Osteoblast (primary cell): ENCODE data around the gene SHANK1. TPM values are rescaled to one million over a fixed set of nuclear protein-coding genes. Genes with fewer than 3 reads are reported as not detected.

Source experiments
- DNase-seq: peaks from one replicate; pipeline ENCODE4 v3.0.0; 2011; ENCODE audit warnings: low spot score, mixed read lengths; ENCODE audit not compliant: insufficient read length; ENCODE audit errors: missing footprints
- H2AFZ ChIP-seq: 2 replicates; pipeline ENCODE4 v1.6.0; 2011; ENCODE audit warnings: mild to moderate bottlenecking, low read length
- H3K27ac ChIP-seq: 2 replicates; pipeline ENCODE4 v1.5.1; 2011; ENCODE audit warnings: mild to moderate bottlenecking, low read depth, low read length, moderate library complexity
- H3K27me3 ChIP-seq: 2 replicates; pipeline ENCODE4 v1.6.0; 2012; ENCODE audit warnings: mild to moderate bottlenecking, control low read depth, inconsistent platforms, low read length, moderate library complexity; ENCODE audit not compliant: insufficient read depth
- H3K36me3 ChIP-seq: 2 replicates; pipeline ENCODE4 v1.5.1; 2011; ENCODE audit warnings: mild to moderate bottlenecking, low read length, control low read depth, moderate library complexity; ENCODE audit not compliant: insufficient read depth
- H3K4me1 ChIP-seq: 2 replicates; pipeline ENCODE4 v1.5.1; 2011; ENCODE audit warnings: mild to moderate bottlenecking, low read length, control low read depth, moderate library complexity; ENCODE audit not compliant: insufficient read depth
- H3K4me2 ChIP-seq: 2 replicates; pipeline ENCODE4 v1.6.0; 2011; ENCODE audit warnings: mild to moderate bottlenecking, low read length; ENCODE audit not compliant: insufficient read depth
- H3K4me3 ChIP-seq: fragments of 200-600 bp; sonication (generic); 3 replicates; pipeline ENCODE4 v1.5.1; 2012; ENCODE audit warnings: mild to moderate bottlenecking, low read length, inconsistent platforms; ENCODE audit not compliant: insufficient read depth
- H3K79me2 ChIP-seq: 2 replicates; pipeline ENCODE4 v1.6.0; 2012; ENCODE audit warnings: mild to moderate bottlenecking, low read length, control low read depth, inconsistent platforms; ENCODE audit not compliant: insufficient read depth
- H3K9me3 ChIP-seq: 2 replicates; pipeline ENCODE4 v1.5.1; 2011; ENCODE audit warnings: low read depth, low read length, control low read depth
- H4K20me1 ChIP-seq: 2 replicates; pipeline ENCODE4 v1.6.0; 2012; ENCODE audit warnings: mild to moderate bottlenecking, low read length, control low read depth; ENCODE audit not compliant: insufficient read depth
- total RNA-seq: library from RNA; depleted of rRNA; stranded (reverse); fragments of >200 nt; gene quantifications from 2 replicates; pipeline ENCODE4 v1.2.3, GENCODE V29; 2012
- TF ChIP-seq, protein P1 (sequence below): IDR thresholded peaks from 2 replicates; pipeline ENCODE4 v1.5.1; 2011; ENCODE audit warnings: mild to moderate bottlenecking, low read depth, low read length, moderate library complexity; ENCODE audit errors: extremely low read depth

SHANK1 gene
- total RNA-seq, 1 donor: 1.1 TPM

DNA sequence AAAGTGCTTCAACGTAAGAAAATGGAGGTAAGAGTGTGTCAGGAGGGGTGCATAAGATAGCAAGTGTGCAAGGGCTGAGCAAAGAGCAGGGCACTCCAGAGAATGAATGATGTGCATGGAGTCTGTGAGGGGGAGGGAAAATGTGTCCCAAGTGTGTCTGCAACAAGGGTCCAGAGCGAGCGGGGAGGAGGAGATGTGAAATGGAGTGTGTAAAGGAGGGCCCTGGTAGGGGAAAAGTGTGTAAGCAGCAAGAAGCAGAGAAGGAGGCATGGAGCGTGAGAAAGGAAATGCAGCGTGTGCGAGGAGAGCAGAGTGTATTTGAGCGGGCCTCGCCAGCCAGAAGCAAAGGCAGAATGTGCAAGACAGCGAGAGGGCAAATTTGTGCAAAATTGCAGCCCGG, 58.6 kb downstream of the SHANK1 start:
- Histone ChIP-seq H3K36me3 (no peaks in the 10 kb centered on the region), H3K4me1 (peaks cover 16% of the 10 kb centered on the region), H3K27me3 (peaks cover 6% of the 10 kb centered on the region), H2AFZ (no peak overlapping the region), H3K27ac (no peak overlapping the region), H3K4me2 (no peak overlapping the region), H4K20me1 (no peaks in the 10 kb centered on the region), H3K9me3 (no peaks in the 10 kb centered on the region), H3K79me2 (no peaks in the 10 kb centered on the region), H3K4me3 (no peak overlapping the region)
- DNase-seq: no peak
- TF ChIP-seq, protein P1, sequence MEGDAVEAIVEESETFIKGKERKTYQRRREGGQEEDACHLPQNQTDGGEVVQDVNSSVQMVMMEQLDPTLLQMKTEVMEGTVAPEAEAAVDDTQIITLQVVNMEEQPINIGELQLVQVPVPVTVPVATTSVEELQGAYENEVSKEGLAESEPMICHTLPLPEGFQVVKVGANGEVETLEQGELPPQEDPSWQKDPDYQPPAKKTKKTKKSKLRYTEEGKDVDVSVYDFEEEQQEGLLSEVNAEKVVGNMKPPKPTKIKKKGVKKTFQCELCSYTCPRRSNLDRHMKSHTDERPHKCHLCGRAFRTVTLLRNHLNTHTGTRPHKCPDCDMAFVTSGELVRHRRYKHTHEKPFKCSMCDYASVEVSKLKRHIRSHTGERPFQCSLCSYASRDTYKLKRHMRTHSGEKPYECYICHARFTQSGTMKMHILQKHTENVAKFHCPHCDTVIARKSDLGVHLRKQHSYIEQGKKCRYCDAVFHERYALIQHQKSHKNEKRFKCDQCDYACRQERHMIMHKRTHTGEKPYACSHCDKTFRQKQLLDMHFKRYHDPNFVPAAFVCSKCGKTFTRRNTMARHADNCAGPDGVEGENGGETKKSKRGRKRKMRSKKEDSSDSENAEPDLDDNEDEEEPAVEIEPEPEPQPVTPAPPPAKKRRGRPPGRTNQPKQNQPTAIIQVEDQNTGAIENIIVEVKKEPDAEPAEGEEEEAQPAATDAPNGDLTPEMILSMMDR: no peak

DNA sequence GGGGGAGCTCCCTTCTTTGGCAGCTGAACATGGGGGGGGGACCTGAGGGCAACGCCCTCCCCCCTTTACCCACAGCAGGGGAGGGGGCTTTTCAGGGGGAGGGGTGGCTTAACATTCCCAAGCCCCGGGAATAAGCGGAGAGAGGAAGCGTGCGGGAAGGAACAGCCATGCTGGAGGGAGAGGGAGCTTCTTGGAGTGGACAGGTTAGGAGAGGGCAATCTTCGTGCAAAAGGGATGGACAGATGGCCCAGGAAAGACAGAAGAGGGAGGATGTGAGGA, 59.6 kb downstream of the SHANK1 start:
- Histone ChIP-seq H3K36me3 (no peaks in the 10 kb centered on the region), H3K4me1 (peaks cover 16% of the 10 kb centered on the region), H4K20me1 (no peaks in the 10 kb centered on the region), H3K4me2 (no peak overlapping the region), H3K9me3 (no peaks in the 10 kb centered on the region), H3K27ac (no peak overlapping the region), H3K27me3 (peaks cover 3% of the 10 kb centered on the region), H3K4me3 (no peak overlapping the region), H3K79me2 (no peaks in the 10 kb centered on the region), H2AFZ (no peak overlapping the region)
- no peak for DNase-seq
- TF ChIP-seq, protein P1: no peak

DNA sequence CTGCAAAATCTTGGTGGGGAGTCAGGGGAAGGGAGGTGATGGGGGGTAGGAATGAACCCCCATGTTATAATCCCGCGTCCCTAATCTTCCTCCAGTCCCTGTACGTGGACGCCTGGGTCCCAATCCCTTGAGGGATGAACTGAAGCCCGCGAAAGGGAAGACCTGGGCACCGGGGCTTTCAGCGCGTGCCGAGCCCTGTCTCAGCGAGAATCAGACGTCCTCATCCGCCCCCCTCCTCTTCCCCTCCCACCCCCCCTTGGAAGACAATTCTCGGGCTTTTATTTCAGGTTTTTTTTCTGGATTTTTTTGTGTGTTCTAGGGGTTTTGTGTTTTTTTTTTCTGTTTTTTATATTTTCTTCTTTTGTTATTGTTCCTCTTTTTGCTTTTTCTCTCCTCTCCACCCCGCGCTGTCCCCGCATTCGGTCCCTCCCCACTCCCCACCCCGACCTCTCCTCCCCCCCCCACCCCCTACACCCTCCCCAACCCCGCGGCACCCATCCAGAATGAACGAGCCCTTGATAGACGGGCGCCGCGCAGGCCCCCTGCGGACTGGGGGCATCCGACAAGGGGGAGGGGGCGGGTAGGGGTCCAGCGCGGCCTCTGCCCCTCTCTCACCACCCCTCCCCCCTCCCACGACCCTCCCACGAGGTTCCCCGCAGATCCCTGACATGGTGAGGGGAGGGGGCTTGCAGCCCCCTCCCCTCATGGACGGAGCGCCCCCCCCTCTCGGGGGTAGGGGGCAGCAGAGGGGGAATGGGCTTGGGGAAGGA, 60.1 kb downstream of the SHANK1 start:
- H3K4me3 ChIP-seq: peak overlapping the region; percentile 71
- TF ChIP-seq, protein P1: no peak
- H3K9me3 ChIP-seq: no peaks in the 10 kb centered on the region
- no peaks in the 10 kb centered on the region for H3K36me3 ChIP-seq
- H2AFZ ChIP-seq: no peak overlapping the region
- DNase-seq: no peak
- no peak overlapping the region for H3K27ac ChIP-seq
- no peaks in the 10 kb centered on the region for H3K79me2 ChIP-seq
- H4K20me1 ChIP-seq: no peaks in the 10 kb centered on the region
- peaks cover 16% of the 10 kb centered on the region for H3K4me1 ChIP-seq
- peak overlapping the region; percentile 96 for H3K4me2 ChIP-seq
- no peaks in the 10 kb centered on the region for H3K27me3 ChIP-seq

DNA sequence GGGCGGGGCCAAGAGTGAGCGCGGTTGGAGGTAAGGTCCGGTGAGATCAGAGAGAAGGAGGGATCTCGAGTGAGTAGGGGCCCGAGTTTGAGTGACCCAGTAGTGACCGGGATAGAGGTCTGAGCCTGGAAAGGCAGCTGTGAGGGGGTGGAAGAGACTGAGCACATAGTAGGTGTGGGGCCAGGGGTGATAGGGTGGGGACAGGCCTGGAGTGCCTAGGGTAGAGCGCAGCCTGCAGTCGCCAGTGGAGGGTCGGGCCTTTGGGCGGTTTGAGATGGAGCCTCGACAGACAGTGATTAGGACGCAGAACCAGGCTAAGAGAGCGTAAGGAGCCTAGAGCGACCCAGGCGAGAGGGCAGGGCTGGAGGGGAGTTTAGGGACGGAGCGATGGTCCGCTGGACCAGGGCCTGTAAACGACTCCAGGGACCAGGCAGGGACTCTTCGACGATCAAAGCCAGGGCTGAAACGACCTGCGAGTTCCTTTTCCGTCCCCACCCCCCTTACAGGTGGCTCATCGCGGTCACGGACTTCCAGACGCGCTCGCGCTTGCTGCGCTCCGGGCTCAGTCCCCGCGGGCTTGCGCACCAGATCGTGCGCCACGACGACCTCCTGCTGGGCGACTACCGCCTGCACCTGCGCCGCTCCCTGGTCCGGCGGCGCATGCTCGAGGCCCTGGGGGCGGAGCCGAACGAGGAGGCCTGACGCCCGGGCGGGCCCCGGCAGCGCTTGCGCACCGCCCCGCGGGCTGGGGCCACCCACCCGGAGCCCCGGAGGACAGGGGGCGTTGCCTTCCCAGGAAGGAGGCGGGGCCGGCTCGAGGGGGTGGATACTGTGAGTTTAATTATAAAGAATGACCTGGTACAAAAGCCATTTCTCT, 60.9 kb downstream of the SHANK1 start:
- peak overlapping the region; percentile 96 for H3K4me2 ChIP-seq
- H3K36me3 ChIP-seq: no peaks in the 10 kb centered on the region
- H3K79me2 ChIP-seq: no peaks in the 10 kb centered on the region
- peak overlapping the region; percentile 71 for H3K4me3 ChIP-seq
- DNase-seq: peak; percentile 99
- peak overlapping the region; percentile 93 for H2AFZ ChIP-seq
- TF ChIP-seq, protein P1: no peak
- no peaks in the 10 kb centered on the region for H3K27me3 ChIP-seq
- H3K27ac ChIP-seq: peak overlapping the region; percentile 59
- H4K20me1 ChIP-seq: no peaks in the 10 kb centered on the region
- H3K9me3 ChIP-seq: no peaks in the 10 kb centered on the region
- peaks cover 16% of the 10 kb centered on the region for H3K4me1 ChIP-seq
